Measurements from ENCODE around the gene NLN.

GRCh38 chr5:65682148-65682547, 39.9 kb upstream of the NLN start:
- TF ChIP-seq TAF1 (IDR thresholded peaks at IDR 0.05; ENCODE audit: borderline replicate concordance, low read depth, low read length) = no peak
- TF ChIP-seq POLR2A (IDR thresholded peaks at IDR 0.05; ENCODE audit: low read depth, low read length) = no peak
- no peak for TF ChIP-seq POLR2AphosphoS5 (IDR thresholded peaks at IDR 0.05; ENCODE audit: low read depth, low read length)

Data from GM12892 (cell line).